HG02610 (cell line): ENCODE results near the gene NOLC1.
A peak's percentile ranks its signal among the peaks of the same experiment; 100 is the strongest.

ENCODE experiments used
- ATAC-seq: cut with Tn5 transposase; IDR thresholded peaks from one replicate; pipeline ENCODE4 v1.9.1; 2021; ENCODE audit warnings: mild to moderate bottlenecking, moderate library complexity; ENCODE audit not compliant: unreplicated experiment

NOLC1 gene

GRCh38 chr10:102153093-102153620, 968 bp downstream of the NOLC1 start:
- no peak for ATAC-seq

GRCh38 chr10:102154466-102155116, 2.4 kb downstream of the NOLC1 start:
- no peak for ATAC-seq

GRCh38 chr10:102157224-102157623, 5.0 kb downstream of the NOLC1 start:
- ATAC-seq = no peak

GRCh38 chr10:102159051-102159597, 6.9 kb downstream of the NOLC1 start:
- no peak for ATAC-seq

- no peak for ATAC-seq
Measured at GRCh38 chr10:102159831-102160230, 7.6 kb downstream of the NOLC1 start.

- no peak for ATAC-seq
Measured at GRCh38 chr10:102163342-102163989, 11.3 kb downstream of the NOLC1 start.

- no peak for ATAC-seq
Measured at GRCh38 chr10:102167861-102168260, 15.7 kb downstream of the NOLC1 start.

- no peak for ATAC-seq
Measured at GRCh38 chr10:102170602-102171001, 18.4 kb downstream of the NOLC1 start.

- no peak for ATAC-seq
Measured at GRCh38 chr10:102172288-102172687, 20.1 kb downstream of the NOLC1 start.

GRCh38 chr10:102175415-102175814, 23.2 kb downstream of the NOLC1 start:
- no peak for ATAC-seq

GRCh38 chr10:102184606-102185005, 32.4 kb downstream of the NOLC1 start:
- ATAC-seq = no peak

- ATAC-seq = no peak
Measured at GRCh38 chr10:102185272-102185671, 33.1 kb downstream of the NOLC1 start.

GRCh38 chr10:102185811-102186527, 33.8 kb downstream of the NOLC1 start:
- ATAC-seq = no peak

GRCh38 chr10:102188298-102188940, 36.2 kb downstream of the NOLC1 start:
- ATAC-seq = no peak

- peak; percentile 49 for ATAC-seq
Measured at GRCh38 chr10:102188941-102189898, 37.0 kb downstream of the NOLC1 start.

- ATAC-seq = no peak
Measured at GRCh38 chr10:102191956-102192355, 39.8 kb downstream of the NOLC1 start.

- ATAC-seq = no peak
Measured at GRCh38 chr10:102195296-102195870, 43.2 kb downstream of the NOLC1 start.

- peak; percentile 67 for ATAC-seq
Measured at GRCh38 chr10:102196893-102197292, 44.7 kb downstream of the NOLC1 start.

GRCh38 chr10:102198027-102198426, 45.8 kb downstream of the NOLC1 start:
- no peak for ATAC-seq
